ENCODE measurements around the gene LRRC45. TPM values are rescaled to one million over a fixed set of nuclear protein-coding genes. Genes with fewer than 3 reads are reported as not detected.
A peak's percentile ranks its signal among the peaks of the same experiment; 100 is the strongest.

Gene LRRC45
- total and polyA plus RNA-seq, 2 donors (not counting 3 experiments of a cell fraction or from before 2014, with no cell fraction given) = 7.6 to 22.9 TPM

GRCh38 chr17:82077617-82078358 lies 54.7 kb downstream of the LRRC45 start:
- FAIRE-seq (no peak), DNase-seq (ENCODE audit: low read depth, low spot score) (no peak)
- Histone ChIP-seq H3K36me3 (ENCODE audit: control insufficient read depth in 2 of 2, extremely low read depth in 1 of 2, insufficient read depth in 2 of 2, low read length in 2 of 2) (peaks cover 23 to 33% of the 10 kb centered on the region in 2 experiments), H3K9me3 (replicated peaks; ENCODE audit: control insufficient read depth, insufficient read depth, low read length) (no peaks in the 10 kb centered on the region), H3K4me3 (replicated peaks in 1 of 3; ENCODE audit: insufficient read depth in 1 of 3, low read depth in 1 of 3, low read length in 3 of 3) (no peak overlapping the region), H2AFZ (ENCODE audit: low read depth, low read length) (no peak overlapping the region), H3K27me3 (ENCODE audit: control insufficient read depth in 2 of 2, insufficient read depth in 2 of 2, low read length in 2 of 2) (no peaks in the 10 kb centered on the region), H3K4me1 (ENCODE audit: control insufficient read depth, extremely low read depth, insufficient read depth, low read length) (no peaks in the 10 kb centered on the region), H3K27ac (ENCODE audit: insufficient read depth, low read depth, low read length) (no peak overlapping the region), H3K9ac (replicated peaks; ENCODE audit: extremely low read depth, insufficient read depth, low read length) (no peak overlapping the region), H3K4me2 (ENCODE audit: insufficient read depth, low read length) (no peak overlapping the region), H3K79me2 (ENCODE audit: control insufficient read depth, insufficient read depth, low read length) (no peaks in the 10 kb centered on the region), H4K20me1 (replicated peaks; ENCODE audit: control insufficient read depth, extremely low read depth, insufficient read depth, low read length) (no peaks in the 10 kb centered on the region), H3K9me1 (replicated peaks; ENCODE audit: control insufficient read depth, extremely low read depth, insufficient read depth, low read length) (no peaks in the 10 kb centered on the region)
- dilution Hi-C loops (cut with MboI; ENCODE audit: extremely low pct_ligation_motif_present, low sequenced_read_pairs) = no loop called here
- POLR2A ChIA-PET = no interaction called here
- no TSS peak for BruUV-seq (replicated peaks)
- intact Hi-C loops (cut with micrococcal nuclease) = no loop called here
- CTCF ChIA-PET = no interaction called here
- no peak for TF ChIP-seq JUN (IDR thresholded peaks at IDR 0.05; ENCODE audit: borderline replicate concordance, insufficient read depth, insufficient read length, low read depth)
- TF ChIP-seq GATA2 (IDR thresholded peaks at IDR 0.05; ENCODE audit: insufficient read depth, insufficient read length, low read depth, low read length) = no peak
- TF ChIP-seq EZH2 (IDR thresholded peaks at IDR 0.05; ENCODE audit: borderline replicate concordance, low read depth, low read length, severe bottlenecking) = no peak
- TF ChIP-seq POLR2A (IDR thresholded peaks at IDR 0.05; ENCODE audit: low read depth, low read length) = no peak
- no peak for TF ChIP-seq POLR2AphosphoS5 (IDR thresholded peaks at IDR 0.05; ENCODE audit: insufficient read depth, low read depth, low read length)

- CTCF ChIA-PET = no interaction called here
- no peak overlapping the region for H3K4me2 ChIP-seq (ENCODE audit: insufficient read depth, low read length)
- intact Hi-C loops (cut with micrococcal nuclease) = no loop called here
- no peaks in the 10 kb centered on the region for H3K79me2 ChIP-seq (ENCODE audit: control insufficient read depth, insufficient read depth, low read length)
- FAIRE-seq (no peak), DNase-seq (ENCODE audit: low read depth, low spot score) (no peak)
- H3K27ac ChIP-seq (ENCODE audit: insufficient read depth, low read depth, low read length) = no peak overlapping the region
- no peaks in the 10 kb centered on the region for H4K20me1 ChIP-seq (replicated peaks; ENCODE audit: control insufficient read depth, extremely low read depth, insufficient read depth, low read length)
- H3K4me3 ChIP-seq (replicated peaks in 1 of 3; ENCODE audit: insufficient read depth in 1 of 3, low read depth in 1 of 3, low read length in 3 of 3) = no peak overlapping the region
- H3K9me1 ChIP-seq (replicated peaks; ENCODE audit: control insufficient read depth, extremely low read depth, insufficient read depth, low read length) = no peaks in the 10 kb centered on the region
- dilution Hi-C loops (cut with MboI; ENCODE audit: extremely low pct_ligation_motif_present, low sequenced_read_pairs) = no loop called here
- H2AFZ ChIP-seq (ENCODE audit: low read depth, low read length) = no peak overlapping the region
- no peaks in the 10 kb centered on the region for H3K9me3 ChIP-seq (replicated peaks; ENCODE audit: control insufficient read depth, insufficient read depth, low read length)
- H3K4me1 ChIP-seq (ENCODE audit: control insufficient read depth, extremely low read depth, insufficient read depth, low read length) = no peaks in the 10 kb centered on the region
- peaks cover 24 to 40% of the 10 kb centered on the region in 2 experiments for H3K36me3 ChIP-seq (ENCODE audit: control insufficient read depth in 2 of 2, extremely low read depth in 1 of 2, insufficient read depth in 2 of 2, low read length in 2 of 2)
- TF ChIP-seq FOS (IDR thresholded peaks at IDR 0.05; ENCODE audit: borderline replicate concordance, insufficient read depth, low read length) = no peak
- no peak for TF ChIP-seq GATA2 (IDR thresholded peaks at IDR 0.05; ENCODE audit: insufficient read depth, insufficient read length, low read depth, low read length)
- TF ChIP-seq CTCF (IDR thresholded peaks at IDR 0.05; ENCODE audit: extremely low read depth in 1 of 2, insufficient read depth in 1 of 2, low read depth in 1 of 2, low read length in 2 of 2) = no peak
- no peak overlapping the region for H3K9ac ChIP-seq (replicated peaks; ENCODE audit: extremely low read depth, insufficient read depth, low read length)
- no peaks in the 10 kb centered on the region for H3K27me3 ChIP-seq (ENCODE audit: control insufficient read depth in 2 of 2, insufficient read depth in 2 of 2, low read length in 2 of 2)
- TSS peak; percentile 51 for BruUV-seq (replicated peaks)
- POLR2A ChIA-PET = no interaction called here
Measured at GRCh38 chr17:82078433-82078832, 55.3 kb downstream of the LRRC45 start.

Data from endothelial cell of umbilical vein (primary cell).